CD14-positive monocyte (primary cell): ENCODE results near the gene MRO. TPM values are rescaled to one million over a fixed set of nuclear protein-coding genes. Genes with fewer than 3 reads are reported as not detected.

ENCODE experiments used
- DNase-seq, 3 donors: peaks; one replicate each; pipeline ENCODE4 v3.0.0-alpha.2; 2011 to 2022
- H2AFZ ChIP-seq: 2 replicates; pipeline ENCODE4 v1.6.0; 2012; ENCODE audit warnings: mild to moderate bottlenecking, low read depth, low read length, inconsistent platforms; ENCODE audit not compliant: insufficient read depth, poor library complexity, severe bottlenecking
- H3K27ac ChIP-seq, 2 donors: 1 replicate in 1 of 2; 2 replicates in 1 of 2; pipeline ENCODE4 v1.5.1; 2012 to 2013; ENCODE audit warnings: low read length in 2 of 2, control low read depth in 1 of 2, inconsistent platforms in 1 of 2, low read depth in 1 of 2, mild to moderate bottlenecking in 1 of 2
- H3K27me3 ChIP-seq, 2 donors: one replicate each; pipeline versions ENCODE4 v1.6.0 to v1.6.1; 2011 to 2013; ENCODE audit warnings: low read length in 2 of 2; ENCODE audit not compliant: control insufficient read depth in 2 of 2, insufficient read depth in 2 of 2
- H3K36me3 ChIP-seq, 2 donors: replicated peaks in 1 of 2; 1 replicate in 1 of 2; 2 replicates in 1 of 2; pipeline versions ENCODE4 v1.5.1 to v1.6.1; 2012 to 2013; ENCODE audit warnings: low read length in 2 of 2, control low read depth in 1 of 2, inconsistent platforms in 1 of 2, mild to moderate bottlenecking in 1 of 2; ENCODE audit not compliant: insufficient read depth in 2 of 2, control insufficient read depth in 1 of 2
- H3K4me1 ChIP-seq, 2 donors: 1 replicate in 1 of 2; 2 replicates in 1 of 2; pipeline versions ENCODE4 v1.5.1 to v1.6.1; 2012 to 2013; ENCODE audit warnings: low read length in 2 of 2, control low read depth in 1 of 2, inconsistent platforms in 1 of 2, mild to moderate bottlenecking in 1 of 2, moderate library complexity in 1 of 2; ENCODE audit not compliant: insufficient read depth in 2 of 2, control insufficient read depth in 1 of 2
- H3K4me2 ChIP-seq: replicated peaks from 2 replicates; pipeline ENCODE3; 2012; ENCODE audit warnings: low read length, moderate library complexity, mild to moderate bottlenecking; ENCODE audit not compliant: poor library complexity, severe bottlenecking; ENCODE audit errors: extremely low read depth
- H3K4me3 ChIP-seq, 3 experiments: fragments of 200-600 bp in 1 of 3; sonication (generic) in 1 of 3; replicated peaks in 1 of 3; 1 replicate in 2 of 3; 2 replicates in 1 of 3; pipeline ENCODE4 v1.5.1; 2011 to 2013; ENCODE audit warnings: low read length in 3 of 3, mild to moderate bottlenecking in 3 of 3, control low read depth in 2 of 3, low read depth in 2 of 3, inconsistent platforms in 1 of 3, moderate library complexity in 1 of 3
- H3K79me2 ChIP-seq: 2 replicates; pipeline ENCODE4 v1.6.0; 2012; ENCODE audit warnings: mild to moderate bottlenecking, control low read depth, inconsistent platforms, low read length, moderate library complexity; ENCODE audit not compliant: insufficient read depth
- H3K9ac ChIP-seq: 2 replicates; pipeline ENCODE4 v1.6.0; 2017; ENCODE audit warnings: low read length, mild to moderate bottlenecking; ENCODE audit not compliant: insufficient read depth, poor library complexity, severe bottlenecking
- H3K9me3 ChIP-seq, 2 donors: replicated peaks in 1 of 2; 1 replicate in 1 of 2; 2 replicates in 1 of 2; pipeline versions ENCODE4 v1.5.1 to v1.6.1; 2012 to 2013; ENCODE audit warnings: low read length in 2 of 2, control low read depth in 1 of 2; ENCODE audit not compliant: control insufficient read depth in 1 of 2, insufficient read depth in 1 of 2
- H4K20me1 ChIP-seq: 2 replicates; pipeline ENCODE4 v1.6.0; 2012; ENCODE audit warnings: mild to moderate bottlenecking, low read length, control low read depth, moderate library complexity; ENCODE audit not compliant: insufficient read depth
- H3K27ac Mint-ChIP-seq, 7 donors: one replicate each; pipeline ENCODE4 v1.8.0; 2020; ENCODE audit warnings: mild to moderate bottlenecking in 7 of 7, mixed read lengths in 7 of 7, moderate library complexity in 6 of 7, inconsistent platforms in 2 of 7
- H3K27me3 Mint-ChIP-seq, 3 donors: one replicate each; pipeline ENCODE4 v1.8.0; 2021 to 2022; ENCODE audit warnings: low read depth in 3 of 3, mild to moderate bottlenecking in 3 of 3, mixed read lengths in 3 of 3, moderate library complexity in 3 of 3, inconsistent platforms in 1 of 3
- H3K36me3 Mint-ChIP-seq, 2 donors: one replicate each; pipeline ENCODE4 v1.8.0; 2020; ENCODE audit warnings: mixed read lengths in 2 of 2, inconsistent platforms in 1 of 2, mild to moderate bottlenecking in 1 of 2
- H3K4me1 Mint-ChIP-seq: one replicate; pipeline ENCODE4 v1.8.0; 2020; ENCODE audit warnings: mild to moderate bottlenecking, mixed read lengths
- H3K4me3 Mint-ChIP-seq, 2 donors: one replicate each; pipeline ENCODE4 v1.8.0; 2020; ENCODE audit warnings: mild to moderate bottlenecking in 2 of 2, mixed read lengths in 2 of 2, moderate library complexity in 1 of 2
- H3K9me3 Mint-ChIP-seq, 7 donors: one replicate each; pipeline ENCODE4 v1.8.0; 2020 to 2022; ENCODE audit warnings: mixed read lengths in 7 of 7, mild to moderate bottlenecking in 6 of 7, moderate library complexity in 6 of 7, inconsistent platforms in 2 of 7
- WGBS: methylation state at CpG from one replicate; pipeline ENCODE4 v1.1.5; 2013; ENCODE audit warnings: missing lambda C conversion rate; ENCODE audit not compliant: insufficient coverage; 5-methylcytosine and 5-hydroxymethylcytosine counted together
- intact Hi-C, 2 donors: fragments of 100-400 bp; cut with micrococcal nuclease; formaldehyde crosslinking; loops; one replicate each; pipeline versions ENCODE4 v1.15.0 to v1.15.1; 2023
- polyA plus RNA-seq, 3 donors: library from polyadenylated mRNA; depleted of rRNA in 1 of 3; unstranded in 2 of 3; stranded (reverse) in 1 of 3; fragments of 300-500 nt in 2 of 3; fragments of >200 nt in 1 of 3; fragmentation: Illumina TruSeq in 2 of 3; gene quantifications; 1 replicate in 2 of 3; 2 replicates in 1 of 3; pipeline ENCODE4 v1.2.3, GENCODE V29; 2012 to 2021
- TF ChIP-seq, protein P1 (sequence below): fragments of 200-600 bp; IDR thresholded peaks from one replicate; pipeline ENCODE4 v1.8.0; 2022; ENCODE audit warnings: antibody characterized with exemption, mild to moderate bottlenecking

Gene MRO
- polyA plus RNA-seq, 3 donors, result 0.01 TPM; not detected in 2

DNA sequence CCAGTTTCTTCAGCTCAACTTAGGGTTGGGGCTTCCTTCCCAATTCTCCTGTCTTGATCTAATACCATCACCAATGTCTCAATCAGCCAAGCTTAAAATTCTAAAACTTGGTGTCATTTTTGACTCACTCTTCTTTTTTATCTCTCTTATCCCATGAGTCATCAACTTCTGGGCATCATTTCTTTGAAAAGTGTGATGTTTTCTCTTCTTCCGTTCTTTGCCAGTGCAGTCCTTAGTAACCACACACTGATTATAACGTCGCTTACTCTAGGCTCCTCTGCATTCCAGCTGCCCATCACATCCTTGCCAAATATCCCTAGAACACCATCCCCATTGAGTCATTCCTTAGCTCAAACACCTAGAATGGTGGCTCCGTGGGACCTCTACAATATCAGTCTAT lies 27.4 kb upstream of the MRO start:
- 95% methylated on average over 4 of the region's 4 CpGs for WGBS
- H3K9me3 Mint-ChIP-seq, result no peaks in the 10 kb centered on the region

DNA sequence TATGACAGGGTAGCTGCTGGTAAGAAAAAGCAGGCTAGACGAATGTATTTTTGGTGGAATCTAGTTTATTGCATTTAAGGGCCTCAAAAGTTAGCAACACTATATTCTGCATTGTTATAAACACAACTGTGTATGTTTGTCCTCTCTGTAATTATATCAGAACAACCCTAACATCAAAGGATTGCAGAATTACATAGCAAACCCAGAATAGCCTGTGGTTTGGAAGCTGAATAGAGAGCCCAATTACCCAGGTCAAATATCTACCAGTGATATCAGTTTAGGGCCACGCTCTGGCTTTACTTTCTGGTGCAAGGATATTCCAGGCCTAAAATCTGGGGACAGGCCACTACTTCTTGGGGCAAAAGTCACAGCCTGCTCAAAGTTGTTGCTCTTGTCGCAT lies 25.1 kb upstream of the MRO start:
- Histone ChIP-seq H4K20me1 (no peaks in the 10 kb centered on the region), H3K4me1 (peaks cover 17 to 19% of the 10 kb centered on the region in 2 donors), H3K79me2 (no peaks in the 10 kb centered on the region), H2AFZ (no peak overlapping the region), H3K4me2 (no peak overlapping the region), H3K36me3 (no peaks in the 10 kb centered on the region), H3K9ac (no peak overlapping the region), H3K9me3 (no peaks in the 10 kb centered on the region), H3K27ac (no peak overlapping the region), H3K4me3 (no peak overlapping the region), H3K27me3 (no peaks in the 10 kb centered on the region)
- intact Hi-C loops, result no loop called here
- TF ChIP-seq, protein P1, sequence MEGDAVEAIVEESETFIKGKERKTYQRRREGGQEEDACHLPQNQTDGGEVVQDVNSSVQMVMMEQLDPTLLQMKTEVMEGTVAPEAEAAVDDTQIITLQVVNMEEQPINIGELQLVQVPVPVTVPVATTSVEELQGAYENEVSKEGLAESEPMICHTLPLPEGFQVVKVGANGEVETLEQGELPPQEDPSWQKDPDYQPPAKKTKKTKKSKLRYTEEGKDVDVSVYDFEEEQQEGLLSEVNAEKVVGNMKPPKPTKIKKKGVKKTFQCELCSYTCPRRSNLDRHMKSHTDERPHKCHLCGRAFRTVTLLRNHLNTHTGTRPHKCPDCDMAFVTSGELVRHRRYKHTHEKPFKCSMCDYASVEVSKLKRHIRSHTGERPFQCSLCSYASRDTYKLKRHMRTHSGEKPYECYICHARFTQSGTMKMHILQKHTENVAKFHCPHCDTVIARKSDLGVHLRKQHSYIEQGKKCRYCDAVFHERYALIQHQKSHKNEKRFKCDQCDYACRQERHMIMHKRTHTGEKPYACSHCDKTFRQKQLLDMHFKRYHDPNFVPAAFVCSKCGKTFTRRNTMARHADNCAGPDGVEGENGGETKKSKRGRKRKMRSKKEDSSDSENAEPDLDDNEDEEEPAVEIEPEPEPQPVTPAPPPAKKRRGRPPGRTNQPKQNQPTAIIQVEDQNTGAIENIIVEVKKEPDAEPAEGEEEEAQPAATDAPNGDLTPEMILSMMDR, result no peak
- WGBS, result 100% methylated on average over 2 of the region's 3 CpGs
- Mint-ChIP-seq H3K9me3 (no peaks in the 10 kb centered on the region), H3K4me1 (peaks cover 21% of the 10 kb centered on the region), H3K4me3 (no peak overlapping the region), H3K36me3 (no peaks in the 10 kb centered on the region), H3K27ac (no peak overlapping the region), H3K27me3 (peaks cover 1 to 6% (median 2%) of the 10 kb centered on the region in 3 donors)
- no peak for DNase-seq

More for the DNA sequence above, 27.4 kb upstream of the MRO start:
- intact Hi-C loops, result no loop called here
- Mint-ChIP-seq H3K36me3 (no peaks in the 10 kb centered on the region), H3K4me1 (peaks cover 31% of the 10 kb centered on the region), H3K27ac (no peak overlapping the region), H3K27me3 (peaks cover 0 to 3% (median 2%) of the 10 kb centered on the region in 3 donors), H3K4me3 (no peak overlapping the region)
- H3K9ac ChIP-seq, result no peak overlapping the region
- H3K36me3 ChIP-seq, result no peaks in the 10 kb centered on the region
- no peaks in the 10 kb centered on the region for H3K79me2 ChIP-seq
- no peak overlapping the region for H2AFZ ChIP-seq
- no peaks in the 10 kb centered on the region for H3K27me3 ChIP-seq
- DNase-seq, result peak in 1 of 3 donors; percentile 20
- no peaks in the 10 kb centered on the region for H3K9me3 ChIP-seq
- H3K4me1 ChIP-seq, result peaks cover 28 to 30% of the 10 kb centered on the region in 2 donors
- no peak overlapping the region for H3K4me2 ChIP-seq
- TF ChIP-seq, protein P1, result no peak
- H3K4me3 ChIP-seq, result no peak overlapping the region
- H4K20me1 ChIP-seq, result no peaks in the 10 kb centered on the region
- no peak overlapping the region for H3K27ac ChIP-seq
